Hepatocyte (in vitro differentiated cells): Measurements from ENCODE around the gene ATP8A2.

ENCODE experiments used
- EZH2 ChIP-seq: fragments of 200-600 bp; sonication (generic); IDR thresholded peaks from 2 replicates; pipeline ENCODE4 v1.6.1; 2016; ENCODE audit warnings: antibody characterized with exemption, mild to moderate bottlenecking, borderline replicate concordance
- TF ChIP-seq, protein P1 (sequence below): fragments of 200-600 bp; sonication (generic); IDR thresholded peaks from 2 replicates; pipeline ENCODE4 v1.5.1; 2016; ENCODE audit warnings: antibody characterized with exemption, mild to moderate bottlenecking; ENCODE audit not compliant: poor library complexity

DNA sequence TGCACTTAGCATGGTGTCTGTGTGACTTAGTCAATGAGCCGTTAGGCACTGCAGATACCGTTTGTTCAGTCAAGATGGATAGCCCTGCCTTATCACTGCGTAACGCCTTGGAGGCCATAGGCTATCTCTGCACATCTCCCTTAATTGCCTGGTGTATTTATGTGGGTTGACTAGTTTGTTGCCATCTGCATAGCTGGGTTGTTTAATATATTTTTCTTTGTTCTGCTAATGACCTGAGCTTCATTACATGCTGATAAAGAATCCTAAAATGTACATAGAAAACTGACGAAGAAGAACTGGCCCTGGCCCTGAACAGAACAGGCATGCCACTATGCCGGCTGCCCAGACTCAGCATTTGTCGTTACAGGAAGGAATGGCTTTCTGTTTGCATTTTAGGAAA lies 382.2 kb downstream of the ATP8A2 start:
- TF ChIP-seq, protein P1, sequence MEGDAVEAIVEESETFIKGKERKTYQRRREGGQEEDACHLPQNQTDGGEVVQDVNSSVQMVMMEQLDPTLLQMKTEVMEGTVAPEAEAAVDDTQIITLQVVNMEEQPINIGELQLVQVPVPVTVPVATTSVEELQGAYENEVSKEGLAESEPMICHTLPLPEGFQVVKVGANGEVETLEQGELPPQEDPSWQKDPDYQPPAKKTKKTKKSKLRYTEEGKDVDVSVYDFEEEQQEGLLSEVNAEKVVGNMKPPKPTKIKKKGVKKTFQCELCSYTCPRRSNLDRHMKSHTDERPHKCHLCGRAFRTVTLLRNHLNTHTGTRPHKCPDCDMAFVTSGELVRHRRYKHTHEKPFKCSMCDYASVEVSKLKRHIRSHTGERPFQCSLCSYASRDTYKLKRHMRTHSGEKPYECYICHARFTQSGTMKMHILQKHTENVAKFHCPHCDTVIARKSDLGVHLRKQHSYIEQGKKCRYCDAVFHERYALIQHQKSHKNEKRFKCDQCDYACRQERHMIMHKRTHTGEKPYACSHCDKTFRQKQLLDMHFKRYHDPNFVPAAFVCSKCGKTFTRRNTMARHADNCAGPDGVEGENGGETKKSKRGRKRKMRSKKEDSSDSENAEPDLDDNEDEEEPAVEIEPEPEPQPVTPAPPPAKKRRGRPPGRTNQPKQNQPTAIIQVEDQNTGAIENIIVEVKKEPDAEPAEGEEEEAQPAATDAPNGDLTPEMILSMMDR = no peak
- no peak for TF ChIP-seq EZH2
